Endothelial cell of umbilical vein (primary cell): ENCODE measurements around the gene CYP1A1.

Experiments used
- CTCF ChIP-seq, 2 donors: IDR thresholded peaks; 1 replicate in 1 of 2; 2 replicates in 1 of 2; pipeline ENCODE4 v1.5.1; 2011; ENCODE audit warnings: low read length in 2 of 2, mild to moderate bottlenecking in 2 of 2, moderate library complexity in 2 of 2, control low read depth in 1 of 2, inconsistent platforms in 1 of 2, low read depth in 1 of 2; ENCODE audit not compliant: insufficient read depth in 1 of 2; ENCODE audit errors: extremely low read depth in 1 of 2
- EZH2 ChIP-seq: IDR thresholded peaks from 2 replicates; pipeline ENCODE4 v1.6.1; 2012; ENCODE audit warnings: borderline replicate concordance, low read depth, mild to moderate bottlenecking, moderate library complexity, low read length, inconsistent platforms; ENCODE audit not compliant: severe bottlenecking
- FOS ChIP-seq: IDR thresholded peaks from 2 replicates; pipeline ENCODE4 v1.6.1; 2011; ENCODE audit warnings: mild to moderate bottlenecking, low read length, moderate library complexity, borderline replicate concordance; ENCODE audit not compliant: insufficient read depth
- JUN ChIP-seq: IDR thresholded peaks from 2 replicates; pipeline ENCODE4 v1.6.1; 2011; ENCODE audit warnings: borderline replicate concordance, low read depth; ENCODE audit not compliant: insufficient read length, insufficient read depth
- MAX ChIP-seq: IDR thresholded peaks from 2 replicates; pipeline ENCODE4 v1.6.1; 2011; ENCODE audit not compliant: insufficient read depth, insufficient read length
- MYC ChIP-seq: IDR thresholded peaks from one replicate; pipeline ENCODE4 v1.6.1; 2011; ENCODE audit warnings: mild to moderate bottlenecking, low read depth, low read length
- POLR2A ChIP-seq: IDR thresholded peaks from 2 replicates; pipeline ENCODE4 v1.6.1; 2012; ENCODE audit warnings: low read depth, mild to moderate bottlenecking, control low read depth, low read length
- POLR2AphosphoS5 ChIP-seq: IDR thresholded peaks from 2 replicates; pipeline ENCODE4 v1.6.1; 2012; ENCODE audit warnings: low read depth, mild to moderate bottlenecking, control low read depth, low read length, moderate library complexity; ENCODE audit not compliant: insufficient read depth

DNA sequence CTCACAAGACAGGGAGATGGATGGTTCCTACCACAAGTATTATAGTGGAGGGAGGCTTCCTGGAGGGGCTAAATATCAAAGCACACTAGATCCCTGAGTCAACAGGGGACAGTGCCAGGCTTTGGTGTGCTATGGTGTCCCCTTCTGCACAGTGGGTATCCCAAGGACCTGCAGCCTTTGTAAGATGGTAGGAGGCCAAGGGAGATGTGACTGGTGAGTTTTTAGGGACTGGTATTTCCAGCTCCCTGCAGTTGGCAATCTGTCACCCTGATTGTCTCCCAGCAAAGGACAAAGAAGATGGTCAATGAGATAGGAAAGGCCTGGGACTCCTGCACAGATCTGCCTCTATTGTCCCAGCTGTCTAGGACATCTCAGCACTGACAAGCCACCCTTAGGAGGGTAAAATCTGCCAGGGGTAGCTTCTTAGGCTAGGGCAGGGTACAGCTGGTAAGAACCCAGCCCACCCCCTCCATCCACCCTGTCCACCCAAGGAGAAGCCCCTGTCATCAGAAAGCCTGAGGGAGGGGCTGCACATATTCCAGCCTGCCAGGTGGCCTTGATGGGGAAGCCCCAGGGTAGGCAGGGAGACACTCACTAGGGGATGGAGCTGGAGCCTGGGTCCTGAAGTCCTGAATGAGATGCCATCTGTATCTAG is 631 bp downstream of the CYP1A1 start:
- TF ChIP-seq MAX, result no peak
- TF ChIP-seq CTCF (IDR thresholded peaks at IDR 0.05; ENCODE audit: extremely low read depth in 1 of 2, insufficient read depth in 1 of 2, low read depth in 1 of 2, low read length in 2 of 2), result no peak
- TF ChIP-seq POLR2A, result no peak
- TF ChIP-seq EZH2, result no peak
- TF ChIP-seq POLR2AphosphoS5, result no peak
- no peak for TF ChIP-seq MYC
- TF ChIP-seq JUN, result no peak
- TF ChIP-seq FOS, result no peak
